Endodermal cell (in vitro differentiated cells): ENCODE results near the gene SIRT6. TPM values are rescaled to one million over a fixed set of nuclear protein-coding genes. Genes with fewer than 3 reads are reported as not detected.
A peak's percentile ranks its signal among the peaks of the same experiment; 100 is the strongest.
"Not testable (repeated sequence)": the region's sequence is repeated elsewhere in the genome, so short reads cannot be mapped to it uniquely, and the experiment has no call there.

Experiments
- DNase-seq: peaks from one replicate; pipeline ENCODE4 v3.0.0-alpha.2; 2017
- H3K27ac ChIP-seq: 2 replicates; pipeline ENCODE4 v1.5.1; 2013; ENCODE audit warnings: mild to moderate bottlenecking, low read depth, low read length, moderate library complexity
- H3K27me3 ChIP-seq: 2 replicates; pipeline ENCODE4 v1.6.1; 2013; ENCODE audit warnings: mild to moderate bottlenecking, low read length, moderate library complexity; ENCODE audit not compliant: insufficient read depth, control insufficient read depth, poor library complexity, severe bottlenecking
- H3K36me3 ChIP-seq: 2 replicates; pipeline ENCODE4 v1.7.0; 2013; ENCODE audit warnings: mild to moderate bottlenecking, low read length, moderate library complexity; ENCODE audit not compliant: control insufficient read depth, insufficient read depth
- H3K4me1 ChIP-seq: one replicate; pipeline ENCODE4 v1.7.0; 2013; ENCODE audit warnings: low read length; ENCODE audit not compliant: control insufficient read depth, insufficient read depth
- H3K4me3 ChIP-seq: 2 replicates; pipeline ENCODE4 v1.5.1; 2013; ENCODE audit warnings: mild to moderate bottlenecking, low read length, moderate library complexity
- H3K9ac ChIP-seq: 2 replicates; pipeline ENCODE4 v1.6.1; 2013; ENCODE audit warnings: mild to moderate bottlenecking, low read length, moderate library complexity; ENCODE audit not compliant: poor library complexity, severe bottlenecking; ENCODE audit errors: extremely low read depth
- H3K9me3 ChIP-seq: 2 replicates; pipeline ENCODE4 v1.6.1; 2013; ENCODE audit warnings: mild to moderate bottlenecking, low read length, moderate library complexity; ENCODE audit not compliant: control insufficient read depth
- H3K27ac Mint-ChIP-seq: 2 replicates; pipeline ENCODE4 v1.8.0; 2020; ENCODE audit warnings: mixed read lengths
- H3K27me3 Mint-ChIP-seq: 2 replicates; pipeline ENCODE4 v1.8.0; 2021; ENCODE audit warnings: mild to moderate bottlenecking, mixed read lengths; ENCODE audit not compliant: insufficient read depth
- H3K36me3 Mint-ChIP-seq: 2 replicates; pipeline ENCODE4 v1.8.0; 2020; ENCODE audit warnings: low read depth, mixed read lengths
- H3K4me1 Mint-ChIP-seq: 2 replicates; pipeline ENCODE4 v1.8.0; 2020; ENCODE audit warnings: mixed read lengths
- H3K4me3 Mint-ChIP-seq: 2 replicates; pipeline ENCODE4 v1.8.0; 2020; ENCODE audit warnings: mild to moderate bottlenecking, moderate library complexity, mixed read lengths
- H3K9me3 Mint-ChIP-seq: 2 replicates; pipeline ENCODE4 v1.8.0; 2020; ENCODE audit warnings: mild to moderate bottlenecking, mixed read lengths
- WGBS, 2 experiments: methylation state at CpG; one replicate each; pipeline versions ENCODE4 v1.1.5 to v1.1.7; 2013; ENCODE audit warnings: missing lambda C conversion rate in 2 of 2, mixed read lengths in 1 of 2; ENCODE audit not compliant: insufficient coverage in 1 of 2, insufficient read length in 1 of 2; 5-methylcytosine and 5-hydroxymethylcytosine counted together
- total RNA-seq, 2 donors: library from RNA; stranded (reverse); fragmentation: NEBNext Ultra II Directional in 1 of 2; extraction: Animal tissue kit (Norgen Biotek cat#: 25700) in 1 of 2; gene quantifications; 2 replicates in 1 of 2; 3 replicates in 1 of 2; pipeline ENCODE4 v1.2.1, GENCODE V29; 2021
- TF ChIP-seq, protein P1 (sequence below): fragments of 200-600 bp; sonication (generic); conservative IDR thresholded peaks from 2 replicates; pipeline ENCODE4 v1.5.0; 2021; ENCODE audit warnings: antibody characterized with exemption, mild to moderate bottlenecking

SIRT6 gene
- total RNA-seq, 2 donors from 2014 or later = 22.1 to 29.1 TPM

DNA sequence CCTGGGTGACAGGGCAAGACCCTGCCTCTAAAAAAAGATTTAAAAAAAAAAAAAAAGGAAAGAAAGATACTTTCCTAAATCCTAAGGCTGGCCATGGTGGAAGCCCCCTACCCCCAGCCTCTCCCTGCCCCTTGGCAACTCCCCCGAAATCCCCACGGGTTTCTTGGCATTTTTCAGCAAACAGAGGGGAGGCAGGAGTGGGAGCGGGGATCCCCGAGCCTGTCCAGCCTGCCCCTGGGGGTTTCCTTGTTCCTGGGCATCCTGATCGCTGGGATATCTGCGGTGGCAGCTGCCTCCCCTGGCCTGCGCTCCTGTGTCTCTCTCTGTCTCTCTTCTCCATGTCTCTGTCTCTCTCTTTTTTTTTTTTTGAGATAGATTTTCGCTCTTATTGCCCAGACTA lies 43.5 kb upstream of the SIRT6 start:
- H3K27ac ChIP-seq = no peak overlapping the region
- H3K27me3 Mint-ChIP-seq = peaks cover 2% of the 10 kb centered on the region

DNA sequence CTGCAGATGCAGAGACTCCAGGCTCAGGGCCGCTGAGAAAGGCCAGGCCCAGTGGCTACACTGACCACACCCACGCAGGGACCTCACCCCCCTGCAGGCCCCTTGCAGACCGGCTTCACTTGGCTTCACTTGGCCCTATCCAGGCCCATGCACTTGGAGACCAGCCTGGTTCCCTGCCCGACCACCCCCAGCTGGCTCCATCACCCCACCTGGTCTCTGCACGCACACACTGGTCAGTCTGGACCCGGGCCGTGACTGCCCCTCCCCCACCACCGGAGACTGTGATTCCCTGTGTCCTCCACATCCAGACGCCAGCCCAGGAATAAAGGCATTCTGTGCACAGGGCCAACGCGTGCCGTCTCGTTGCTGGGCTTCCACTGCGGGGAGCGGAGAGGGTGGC lies 42.1 kb upstream of the SIRT6 start:
- Histone ChIP-seq H3K4me1 (no peaks in the 10 kb centered on the region), H3K9ac (no peak overlapping the region), H3K9me3 (no peaks in the 10 kb centered on the region), H3K27me3 (no peaks in the 10 kb centered on the region), H3K27ac (peak overlapping the region; percentile 53), H3K36me3 (no peaks in the 10 kb centered on the region), H3K4me3 (no peak overlapping the region)
- Mint-ChIP-seq H3K9me3 (no peaks in the 10 kb centered on the region), H3K4me3 (no peak overlapping the region), H3K27me3 (peaks cover 2% of the 10 kb centered on the region), H3K27ac (no peak overlapping the region), H3K36me3 (no peaks in the 10 kb centered on the region), H3K4me1 (no peaks in the 10 kb centered on the region)
- TF ChIP-seq, protein P1, sequence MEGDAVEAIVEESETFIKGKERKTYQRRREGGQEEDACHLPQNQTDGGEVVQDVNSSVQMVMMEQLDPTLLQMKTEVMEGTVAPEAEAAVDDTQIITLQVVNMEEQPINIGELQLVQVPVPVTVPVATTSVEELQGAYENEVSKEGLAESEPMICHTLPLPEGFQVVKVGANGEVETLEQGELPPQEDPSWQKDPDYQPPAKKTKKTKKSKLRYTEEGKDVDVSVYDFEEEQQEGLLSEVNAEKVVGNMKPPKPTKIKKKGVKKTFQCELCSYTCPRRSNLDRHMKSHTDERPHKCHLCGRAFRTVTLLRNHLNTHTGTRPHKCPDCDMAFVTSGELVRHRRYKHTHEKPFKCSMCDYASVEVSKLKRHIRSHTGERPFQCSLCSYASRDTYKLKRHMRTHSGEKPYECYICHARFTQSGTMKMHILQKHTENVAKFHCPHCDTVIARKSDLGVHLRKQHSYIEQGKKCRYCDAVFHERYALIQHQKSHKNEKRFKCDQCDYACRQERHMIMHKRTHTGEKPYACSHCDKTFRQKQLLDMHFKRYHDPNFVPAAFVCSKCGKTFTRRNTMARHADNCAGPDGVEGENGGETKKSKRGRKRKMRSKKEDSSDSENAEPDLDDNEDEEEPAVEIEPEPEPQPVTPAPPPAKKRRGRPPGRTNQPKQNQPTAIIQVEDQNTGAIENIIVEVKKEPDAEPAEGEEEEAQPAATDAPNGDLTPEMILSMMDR = no peak
- no peak for DNase-seq
- WGBS, 2 experiments = 80 to 85% methylated on average over 15 of the region's 15 CpGs

More for the DNA sequence above, 43.5 kb upstream of the SIRT6 start:
- H3K4me3 Mint-ChIP-seq = no peak overlapping the region
- H3K27ac Mint-ChIP-seq = no peak overlapping the region
- no peaks in the 10 kb centered on the region for H3K9me3 ChIP-seq
- no peaks in the 10 kb centered on the region for H3K4me1 ChIP-seq
- no peak for DNase-seq
- H3K36me3 Mint-ChIP-seq = no peaks in the 10 kb centered on the region
- H3K36me3 ChIP-seq = no peaks in the 10 kb centered on the region
- H3K4me1 Mint-ChIP-seq = no peaks in the 10 kb centered on the region
- TF ChIP-seq, protein P1 = no peak
- no peak overlapping the region for H3K4me3 ChIP-seq
- no peaks in the 10 kb centered on the region for H3K9me3 Mint-ChIP-seq
- no peaks in the 10 kb centered on the region for H3K27me3 ChIP-seq
- WGBS, 2 experiments = 84 to 89% methylated on average over 7 to 8 of the region's 8 CpGs
- no peak overlapping the region for H3K9ac ChIP-seq

DNA sequence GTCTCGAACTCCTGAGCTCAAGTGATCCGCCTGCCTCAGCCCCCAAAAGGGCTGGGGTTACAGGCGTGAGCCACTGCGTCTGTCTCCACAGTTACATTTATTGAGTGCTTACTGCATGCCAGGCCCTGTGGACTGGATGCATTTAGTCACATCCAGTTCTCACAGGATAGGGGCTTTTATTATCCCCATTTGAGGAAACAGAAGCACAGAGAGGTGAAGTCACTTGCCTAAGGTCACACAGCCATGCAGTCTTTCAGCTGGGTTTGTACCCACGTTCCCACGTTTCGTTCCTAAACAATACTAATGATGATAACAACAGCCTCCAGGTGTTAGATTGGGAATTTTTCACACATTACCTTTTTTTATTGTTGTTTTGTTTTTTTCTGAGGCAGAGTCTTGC lies 37.8 kb upstream of the SIRT6 start:
- Histone ChIP-seq H3K9me3 (no peaks in the 10 kb centered on the region), H3K4me3 (no peak overlapping the region), H3K27ac (no peak overlapping the region), H3K9ac (no peak overlapping the region), H3K36me3 (no peaks in the 10 kb centered on the region), H3K4me1 (no peaks in the 10 kb centered on the region), H3K27me3 (no peaks in the 10 kb centered on the region)
- 90 to 97% methylated on average over 7 of the region's 7 CpGs for WGBS, 2 experiments
- TF ChIP-seq, protein P1 = no peak
- H3K27ac Mint-ChIP-seq = no peak overlapping the region
- H3K4me1 Mint-ChIP-seq = no peaks in the 10 kb centered on the region
- peaks cover 2% of the 10 kb centered on the region for H3K27me3 Mint-ChIP-seq
- DNase-seq = no peak
- H3K4me3 Mint-ChIP-seq = no peak overlapping the region
- H3K9me3 Mint-ChIP-seq = peaks cover 3% of the 10 kb centered on the region
- no peaks in the 10 kb centered on the region for H3K36me3 Mint-ChIP-seq

DNA sequence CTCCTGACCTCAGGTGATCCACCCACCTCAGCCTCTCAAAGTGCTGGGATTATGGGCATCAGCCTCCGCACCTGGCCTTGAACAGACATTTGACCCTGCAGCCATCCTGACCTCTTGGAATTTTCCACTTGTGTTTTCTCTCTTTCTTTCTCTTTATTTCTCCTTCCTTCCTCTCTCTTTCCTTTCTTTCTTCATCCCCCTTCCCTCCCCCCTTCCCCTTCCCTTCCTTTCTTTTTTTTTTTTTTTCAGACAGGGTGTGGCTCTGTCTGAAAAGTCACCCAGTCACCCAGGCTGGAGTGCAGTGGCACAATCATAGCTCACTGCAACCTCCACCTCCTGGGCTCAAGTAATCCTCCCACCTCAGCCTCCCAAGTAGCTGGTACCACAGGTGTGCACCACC lies 36.2 kb upstream of the SIRT6 start:
- not testable (repeated sequence) for H3K9me3 ChIP-seq, H3K4me1 Mint-ChIP-seq, H3K27me3 Mint-ChIP-seq, H3K4me1 ChIP-seq, H3K27me3 ChIP-seq, H3K36me3 ChIP-seq, H3K4me3 Mint-ChIP-seq, H3K9me3 Mint-ChIP-seq, H3K27ac ChIP-seq, H3K4me3 ChIP-seq, DNase-seq, H3K27ac Mint-ChIP-seq, H3K36me3 Mint-ChIP-seq, H3K9ac ChIP-seq
- 91 to 100% methylated on average over 1 of the region's 1 CpG for WGBS, 2 experiments
